GM12864 (cell line): Measurements from ENCODE around the gene PER3.

Source experiments
- DNase-seq: peaks from one replicate; pipeline ENCODE4 v3.0.0-alpha.2; 2011; ENCODE audit warnings: low read depth
- H3K4me3 ChIP-seq: 2 replicates; pipeline ENCODE4 v1.5.1; 2011; ENCODE audit warnings: mild to moderate bottlenecking, low read depth, low read length, control low read depth
- TF ChIP-seq, protein P1 (sequence below): IDR thresholded peaks from 2 replicates; pipeline ENCODE4 v1.5.1; 2011; ENCODE audit warnings: low read depth, mild to moderate bottlenecking, moderate library complexity, low read length, control low read depth, inconsistent platforms; ENCODE audit errors: missing control alignments

PER3 gene

DNA sequence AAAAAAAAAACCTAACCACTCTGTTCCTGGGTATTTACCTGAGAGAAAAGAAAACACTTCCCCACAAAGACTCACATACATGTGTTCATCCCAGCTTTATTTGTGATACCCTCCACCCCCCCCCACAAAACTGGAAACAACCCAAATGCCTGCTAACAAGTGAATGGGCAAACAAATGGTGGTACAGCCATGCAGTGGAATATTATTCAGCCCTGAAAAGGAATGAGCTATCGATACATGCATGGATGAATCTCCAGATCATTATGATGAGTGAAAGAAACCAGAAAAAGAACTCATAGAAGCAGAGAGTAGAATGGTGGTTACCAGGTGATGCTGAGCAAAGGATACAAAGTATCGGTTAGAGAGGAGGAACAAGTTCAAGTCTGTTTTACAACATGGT lies 106.8 kb downstream of the PER3 start:
- no peak for DNase-seq
- TF ChIP-seq, protein P1, sequence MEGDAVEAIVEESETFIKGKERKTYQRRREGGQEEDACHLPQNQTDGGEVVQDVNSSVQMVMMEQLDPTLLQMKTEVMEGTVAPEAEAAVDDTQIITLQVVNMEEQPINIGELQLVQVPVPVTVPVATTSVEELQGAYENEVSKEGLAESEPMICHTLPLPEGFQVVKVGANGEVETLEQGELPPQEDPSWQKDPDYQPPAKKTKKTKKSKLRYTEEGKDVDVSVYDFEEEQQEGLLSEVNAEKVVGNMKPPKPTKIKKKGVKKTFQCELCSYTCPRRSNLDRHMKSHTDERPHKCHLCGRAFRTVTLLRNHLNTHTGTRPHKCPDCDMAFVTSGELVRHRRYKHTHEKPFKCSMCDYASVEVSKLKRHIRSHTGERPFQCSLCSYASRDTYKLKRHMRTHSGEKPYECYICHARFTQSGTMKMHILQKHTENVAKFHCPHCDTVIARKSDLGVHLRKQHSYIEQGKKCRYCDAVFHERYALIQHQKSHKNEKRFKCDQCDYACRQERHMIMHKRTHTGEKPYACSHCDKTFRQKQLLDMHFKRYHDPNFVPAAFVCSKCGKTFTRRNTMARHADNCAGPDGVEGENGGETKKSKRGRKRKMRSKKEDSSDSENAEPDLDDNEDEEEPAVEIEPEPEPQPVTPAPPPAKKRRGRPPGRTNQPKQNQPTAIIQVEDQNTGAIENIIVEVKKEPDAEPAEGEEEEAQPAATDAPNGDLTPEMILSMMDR, result no peak
- H3K4me3 ChIP-seq, result no peak overlapping the region

DNA sequence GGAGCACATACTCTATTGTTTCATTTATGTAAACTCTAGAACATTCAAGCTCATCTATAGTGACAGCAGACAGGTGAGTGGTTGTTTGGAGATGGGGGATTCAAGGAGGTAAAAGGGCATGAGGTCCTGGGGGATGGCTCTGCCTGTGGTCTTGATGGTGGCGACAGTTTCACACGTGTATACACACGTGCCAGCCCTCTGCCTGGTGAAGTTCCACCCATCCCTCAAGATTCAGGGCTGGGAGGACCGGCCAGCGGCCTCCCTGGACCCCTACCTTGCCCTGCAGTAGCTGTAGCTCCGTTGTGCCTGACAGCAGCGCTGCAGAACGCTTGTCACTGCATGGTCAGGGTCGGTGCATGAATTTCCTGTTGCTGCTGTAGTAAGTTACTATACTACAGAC lies 107.7 kb downstream of the PER3 start:
- H3K4me3 ChIP-seq, result no peak overlapping the region
- TF ChIP-seq, protein P1, result no peak
- no peak for DNase-seq

DNA sequence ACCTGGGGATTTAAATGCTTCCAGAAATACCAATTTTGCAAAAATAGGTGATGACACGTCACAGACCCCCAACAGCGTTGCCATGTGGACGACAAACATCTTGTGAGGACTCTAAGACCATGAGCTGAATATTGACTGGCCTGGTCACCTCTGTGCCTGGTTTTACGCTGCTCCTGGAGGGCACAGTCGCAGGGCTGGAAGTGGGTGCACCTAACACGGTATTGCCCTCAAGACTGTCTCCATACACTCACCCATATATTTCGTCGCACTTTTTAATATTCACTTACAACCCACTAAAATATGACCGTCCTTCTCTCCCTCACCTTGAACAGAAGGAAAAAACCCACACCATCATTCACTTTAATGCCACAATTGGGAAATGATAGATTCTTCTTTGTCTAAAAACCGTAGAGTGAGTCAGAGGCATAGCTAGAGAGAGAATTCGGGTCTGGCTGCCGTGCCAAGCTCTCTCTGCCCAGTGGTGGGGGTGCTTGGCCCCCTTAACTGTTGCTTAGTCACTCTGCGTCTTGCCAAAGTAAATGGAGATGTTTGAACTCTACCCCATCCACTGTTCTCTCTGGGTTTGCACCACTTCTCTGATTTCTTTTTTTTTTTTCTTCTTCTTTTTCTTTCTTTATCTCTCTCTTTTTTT lies 109.6 kb downstream of the PER3 start:
- H3K4me3 ChIP-seq, result no peak overlapping the region
- DNase-seq, result no peak
- TF ChIP-seq, protein P1, result no peak
